ENCODE data around the gene PTPRN. TPM values are rescaled to one million over a fixed set of nuclear protein-coding genes. Genes with fewer than 3 reads are reported as not detected.
"Not testable (repeated sequence)": the region's sequence is repeated elsewhere in the genome, so short reads cannot be mapped to it uniquely, and the experiment has no call there.

PTPRN gene
- total RNA-seq, 1 donor from 2014 or later: 0.58 TPM

- ATAC-seq; intact Hi-C loops (cut with DNase I); DNase-seq (ENCODE audit: low spot score): not testable (repeated sequence)
These were observed 3.6 kb upstream of the PTPRN start for GRCh38 chr2:219312683-219313263.

GRCh38 chr2:219308142-219309101 lies 779 bp downstream of the PTPRN start:
- peak; percentile 82 for ATAC-seq
- intact Hi-C loops (cut with DNase I): loop anchor here (10.0 kb wide), 1 partner anchor 76 kb away; the partner anchor contains the start of gene DNPEP
- DNase-seq (ENCODE audit: low spot score): peak; percentile 79

DNA sequence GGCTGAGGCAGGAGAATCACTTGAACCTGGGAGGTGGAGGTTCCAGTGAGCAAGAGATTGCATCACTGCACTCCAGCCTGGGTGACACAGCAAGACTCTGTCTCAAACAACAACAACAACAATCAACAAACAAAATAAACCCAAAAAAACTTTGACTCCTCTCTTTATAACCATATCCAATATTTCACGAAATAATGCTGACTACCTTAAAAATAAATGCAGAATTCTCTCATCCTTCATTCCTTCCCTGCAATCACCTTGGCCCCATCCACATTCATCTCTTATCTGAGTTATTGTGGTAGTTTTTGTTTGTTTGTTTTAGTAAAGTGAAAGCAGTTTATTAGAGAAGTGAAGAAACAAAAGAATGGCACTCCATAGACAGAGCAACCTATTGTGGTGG lies 3.2 kb downstream of the PTPRN start:
- ATAC-seq: no peak
- intact Hi-C loops (cut with DNase I): loop anchor here (10.0 kb wide), 1 partner anchor 79 kb away; the partner anchor contains the start of gene DNPEP
- DNase-seq (ENCODE audit: low spot score): no peak

- DNase-seq (ENCODE audit: low spot score) (no peak), ATAC-seq (no peak)
- intact Hi-C loops (cut with DNase I): loop anchor here (10.0 kb wide), 1 partner anchor 81 kb away; the partner anchor contains the start of gene DNPEP
These were observed 5.0 kb downstream of the PTPRN start for GRCh38 chr2:219304223-219304622.

- ATAC-seq (no peak), DNase-seq (ENCODE audit: low spot score) (no peak)
- intact Hi-C loops (cut with DNase I): loop anchor here (10.0 kb wide), 1 partner anchor 82 kb away; the partner anchor contains the start of gene DNPEP
These were observed 6.7 kb downstream of the PTPRN start for GRCh38 chr2:219302412-219302968.

- DNase-seq (ENCODE audit: low spot score): no peak
These were observed 9.2 kb downstream of the PTPRN start for GRCh38 chr2:219300022-219300421.

DNA sequence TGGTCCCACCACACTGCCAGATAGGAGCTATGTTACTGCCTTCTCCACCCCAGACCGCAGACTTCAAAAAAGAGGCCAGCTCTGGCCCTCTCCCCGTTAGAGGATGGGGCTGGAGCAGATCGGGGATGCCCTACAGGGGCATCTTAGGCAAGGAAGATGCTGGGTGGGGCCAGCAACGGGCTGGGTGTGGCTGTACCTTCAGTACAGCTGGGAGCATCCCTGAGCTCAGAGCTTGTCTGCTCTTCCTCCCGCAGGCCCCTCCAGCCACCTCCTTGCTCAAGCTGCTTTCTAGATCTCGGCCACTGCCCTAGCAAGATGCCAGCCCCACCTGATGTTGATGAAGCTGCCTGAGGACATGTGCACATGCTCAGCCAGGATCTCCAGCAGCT lies 9.8 kb downstream of the PTPRN start:
- ATAC-seq: no peak
- intact Hi-C loops (cut with DNase I): loop anchor here (5.0 kb wide), 1 partner anchor 137 kb away; the partner anchor contains the start of gene NHEJ1
- no peak for DNase-seq (ENCODE audit: low spot score)

More at GRCh38 chr2:219300022-219300421, 9.2 kb downstream of the PTPRN start:
- intact Hi-C loops (cut with DNase I): loop anchor here (10.0 kb wide), 1 partner anchor 85 kb away; the partner anchor contains the start of gene DNPEP
- ATAC-seq: no peak

DNA sequence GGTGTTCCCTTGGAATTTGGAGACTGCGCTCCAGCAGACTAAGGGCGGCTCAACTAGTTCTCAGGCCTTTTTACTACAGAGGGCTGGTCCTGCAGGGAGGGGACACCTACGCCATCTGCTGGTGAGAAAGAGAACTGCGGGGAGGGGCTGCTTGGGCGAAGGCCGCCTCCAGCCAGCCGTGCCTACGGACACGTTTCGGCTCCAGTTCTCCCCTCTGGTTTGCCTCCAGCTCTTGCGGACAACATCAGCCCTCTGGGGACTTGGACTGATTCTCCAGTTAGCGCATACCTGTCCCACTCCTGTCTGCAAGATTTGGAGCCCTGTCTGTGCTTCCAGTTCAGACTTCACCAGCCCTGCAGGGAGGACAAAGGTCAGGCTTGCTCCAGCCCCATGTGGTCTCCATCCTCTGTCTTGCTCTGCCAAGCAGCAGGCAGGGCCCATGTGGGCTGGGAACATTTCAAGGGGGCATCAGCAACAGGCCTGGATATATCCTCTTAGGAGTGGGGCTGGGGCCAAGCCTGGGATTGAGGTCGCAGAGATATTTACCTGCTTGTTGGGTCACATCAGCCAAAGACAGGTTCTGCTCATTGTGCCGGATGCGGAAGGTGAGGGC lies 10.3 kb downstream of the PTPRN start:
- intact Hi-C loops (cut with DNase I): loop anchor here (5.0 kb wide), 1 partner anchor 137 kb away; the partner anchor contains the start of gene NHEJ1
- peak; percentile 94 for DNase-seq (ENCODE audit: low spot score)

GRCh38 chr2:219297766-219298456 lies 11.3 kb downstream of the PTPRN start:
- ATAC-seq: no peak
- intact Hi-C loops (cut with DNase I): loop anchor here (2.0 to 5.0 kb wide), 2 partner anchors 21 to 136 kb away; partner anchors contain the start of gene NHEJ1
- DNase-seq (ENCODE audit: low spot score): no peak

More for the DNA sequence above, 10.3 kb downstream of the PTPRN start:
- ATAC-seq: peak; percentile 80

DNA sequence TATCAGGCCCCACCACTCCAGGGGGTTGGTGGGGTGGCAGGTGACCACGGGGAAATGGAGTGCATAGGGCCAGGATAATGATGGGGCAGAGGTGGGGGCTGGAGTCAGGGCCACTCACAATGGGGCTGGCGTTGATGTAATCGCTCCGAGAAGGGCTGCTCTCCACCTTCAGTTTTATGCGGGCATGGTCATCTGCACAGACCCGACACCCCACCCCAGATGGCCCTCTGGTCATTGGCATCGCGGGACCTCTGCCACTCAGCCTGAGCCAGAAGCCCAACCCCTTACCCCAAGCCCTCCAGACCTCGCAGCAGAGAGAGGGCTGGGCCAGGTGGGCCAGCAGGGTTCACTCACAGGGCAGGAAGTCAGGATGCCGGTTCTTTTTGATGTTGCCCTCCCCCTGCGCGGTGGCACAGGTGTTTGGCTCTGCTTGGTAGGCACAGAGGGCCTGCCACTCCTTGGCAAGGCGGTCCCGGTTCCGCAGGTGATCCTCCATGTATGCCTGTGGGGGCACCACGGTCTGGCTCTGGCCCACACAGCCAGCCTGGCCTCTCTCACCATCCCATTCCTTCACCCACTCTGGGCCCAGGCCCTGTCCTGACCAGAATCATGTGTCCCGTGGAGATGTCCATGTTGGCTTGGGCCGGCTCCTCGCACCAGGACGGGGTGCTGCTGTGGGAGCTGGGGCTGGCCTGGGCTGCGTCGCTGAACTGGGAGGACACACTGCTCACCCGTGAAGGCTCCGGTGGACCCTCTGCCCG lies 12.4 kb downstream of the PTPRN start:
- no peak for ATAC-seq
- no peak for DNase-seq (ENCODE audit: low spot score)
- intact Hi-C loops (cut with DNase I): loop anchor here (2.0 to 5.0 kb wide), 2 partner anchors 20 to 135 kb away; partner anchors contain the start of gene NHEJ1

DNA sequence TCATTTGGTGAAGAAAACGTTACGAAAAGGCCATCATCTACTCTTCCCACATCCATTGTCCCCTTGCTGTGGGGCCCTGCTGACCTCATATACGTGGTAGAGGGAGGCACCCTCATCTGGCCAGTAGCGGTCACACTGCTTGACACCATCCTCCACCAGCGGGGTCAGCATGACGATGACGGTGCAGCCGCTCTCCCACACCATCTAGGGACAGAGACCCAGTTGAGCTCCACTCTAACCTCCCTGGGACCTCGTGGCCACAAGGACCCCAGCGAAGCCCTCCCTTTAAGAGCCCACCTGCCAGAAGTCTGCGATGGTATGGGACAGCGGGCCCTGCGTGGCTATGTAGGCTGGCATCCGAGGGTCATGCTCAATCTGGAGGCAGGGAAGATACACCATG lies 13.1 kb downstream of the PTPRN start:
- ATAC-seq: no peak
- intact Hi-C loops (cut with DNase I): loop anchor here (2.0 to 5.0 kb wide), 2 partner anchors 19 to 134 kb away; partner anchors contain the start of gene NHEJ1
- no peak for DNase-seq (ENCODE audit: low spot score)

- intact Hi-C loops (cut with DNase I): loop anchor here (5.0 kb wide), 1 partner anchor 132 kb away; the partner anchor contains the start of gene NHEJ1
- ATAC-seq: peak; percentile 83
- peak; percentile 94 for DNase-seq (ENCODE audit: low spot score)
These were observed 14.5 kb downstream of the PTPRN start for GRCh38 chr2:219294356-219295351.

GRCh38 chr2:219293736-219294231 lies 15.4 kb downstream of the PTPRN start:
- intact Hi-C loops (cut with DNase I): no loop called here
- ATAC-seq (no peak), DNase-seq (ENCODE audit: low spot score) (no peak)

DNA sequence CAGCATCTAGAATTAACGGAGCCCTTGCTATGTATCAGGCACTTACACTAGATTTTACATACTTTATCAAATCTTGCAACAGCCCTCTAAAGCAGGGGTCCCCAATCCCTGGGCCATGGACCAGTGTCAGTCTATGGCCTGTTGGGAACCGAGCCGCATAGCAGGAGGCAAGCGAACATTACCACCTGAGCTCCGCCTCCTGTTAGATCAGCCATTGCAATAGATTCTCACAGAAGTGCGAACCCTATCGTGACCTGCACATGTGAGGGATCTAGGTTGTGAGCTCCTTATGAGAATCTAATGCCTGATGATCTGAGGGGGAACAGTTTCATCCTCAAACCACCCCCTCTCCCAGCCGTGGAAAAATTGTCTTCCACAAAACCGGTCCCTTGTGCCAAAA lies 16.6 kb downstream of the PTPRN start:
- DNase-seq (ENCODE audit: low spot score) (peak; percentile 26), ATAC-seq (no peak)
- intact Hi-C loops (cut with DNase I): no loop called here

DNA sequence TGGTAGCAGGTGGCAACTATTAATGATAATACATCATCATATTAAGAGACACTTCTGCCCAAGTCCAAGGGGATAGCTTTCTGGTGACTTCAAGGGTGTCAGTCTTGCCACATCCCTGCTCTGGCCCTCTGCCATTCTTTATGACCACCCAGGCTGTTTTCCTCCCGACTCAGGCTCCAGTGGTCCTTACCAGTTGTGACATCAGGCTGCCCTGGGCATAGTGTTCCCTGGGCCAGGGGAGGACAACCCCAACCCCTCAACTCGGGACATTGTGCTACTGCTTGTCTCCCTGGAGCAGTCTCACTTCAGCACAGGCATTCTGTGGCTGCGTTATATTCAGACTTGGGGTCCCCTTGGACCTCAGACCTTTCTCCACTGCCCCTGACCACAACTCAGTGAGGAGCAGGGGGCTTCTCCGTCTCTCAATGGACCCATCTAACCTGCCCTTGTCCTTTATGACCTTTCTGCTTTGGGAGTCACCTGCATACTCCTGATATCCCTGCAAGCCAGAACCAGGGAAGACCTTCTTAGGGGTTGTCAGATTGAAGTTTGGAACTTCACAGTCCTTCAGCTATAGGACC lies 17.2 kb downstream of the PTPRN start:
- intact Hi-C loops (cut with DNase I): no loop called here
- DNase-seq (ENCODE audit: low spot score) (peak; percentile 50), ATAC-seq (no peak)

DNA sequence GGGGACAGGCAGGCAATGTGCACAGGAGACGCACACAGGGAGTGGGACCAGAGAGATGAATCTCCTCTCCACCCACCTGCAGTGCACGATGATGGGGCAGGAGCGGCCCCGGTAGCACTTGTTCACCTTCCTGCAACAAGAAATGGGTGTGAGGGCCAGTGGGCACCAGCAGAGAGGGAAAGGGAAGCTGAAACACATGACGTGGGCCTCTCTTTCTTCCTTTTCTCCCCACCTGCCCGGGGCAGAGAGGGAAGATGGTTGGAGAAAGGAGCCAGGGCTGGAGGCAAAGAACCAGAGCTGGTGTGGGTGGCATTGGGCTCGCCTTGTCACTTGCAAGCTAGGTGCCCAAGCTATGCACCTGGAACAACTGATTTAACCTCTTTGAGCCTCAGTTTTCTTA lies 17.8 kb downstream of the PTPRN start:
- intact Hi-C loops (cut with DNase I): no loop called here
- no peak for ATAC-seq
- peak; percentile 48 for DNase-seq (ENCODE audit: low spot score)
